DOHH2 (cell line): ENCODE measurements around the gene ZSCAN22.

Experiments used
- H3F3A ChIP-seq: fragments of 200-600 bp; sonication (generic), shearing (Covaris generic); 2 replicates; pipeline ENCODE4 v1.6.0; 2016; ENCODE audit warnings: antibody characterized with exemption, mild to moderate bottlenecking; ENCODE audit not compliant: control insufficient read depth, insufficient read depth
- H3K27ac ChIP-seq: fragments of 200-600 bp; sonication (generic); 2 replicates; pipeline ENCODE4 v1.5.1; 2014; ENCODE audit warnings: low read depth, mild to moderate bottlenecking, low read length, moderate library complexity
- H3K27me3 ChIP-seq: fragments of 200-600 bp; sonication (generic); 2 replicates; pipeline ENCODE4 v1.6.1; 2014; ENCODE audit warnings: mild to moderate bottlenecking, low read length, mixed read lengths; ENCODE audit not compliant: control insufficient read depth
- H3K36me3 ChIP-seq: fragments of 200-600 bp; sonication (generic); 2 replicates; pipeline ENCODE4 v1.6.1; 2014; ENCODE audit warnings: mild to moderate bottlenecking, low read length, moderate library complexity, mixed read lengths; ENCODE audit not compliant: control insufficient read depth
- H3K4me1 ChIP-seq: fragments of 200-600 bp; sonication (generic); 2 replicates; pipeline ENCODE4 v1.6.1; 2014; ENCODE audit warnings: mild to moderate bottlenecking, low read length, mixed read lengths; ENCODE audit not compliant: control insufficient read depth
- H3K4me2 ChIP-seq: fragments of 200-600 bp; sonication (generic); 2 replicates; pipeline ENCODE4 v1.6.0; 2014; ENCODE audit warnings: mild to moderate bottlenecking, low read length, moderate library complexity
- H3K4me3 ChIP-seq: fragments of 200-600 bp; sonication (generic); 2 replicates; pipeline ENCODE4 v1.5.1; 2014; ENCODE audit warnings: mild to moderate bottlenecking, low read length, mixed read lengths
- H3K79me2 ChIP-seq: fragments of 200-600 bp; sonication (generic); 2 replicates; pipeline ENCODE4 v1.6.1; 2014; ENCODE audit warnings: mild to moderate bottlenecking, low read length, mixed read lengths; ENCODE audit not compliant: control insufficient read depth
- H3K9me2 ChIP-seq: fragments of 200-600 bp; sonication (generic); replicated peaks from 2 replicates; pipeline ENCODE4 v1.6.1; 2014; ENCODE audit warnings: mild to moderate bottlenecking, low read length, mixed read lengths; ENCODE audit not compliant: control insufficient read depth
- H3K9me3 ChIP-seq: fragments of 200-600 bp; sonication (generic); 2 replicates; pipeline ENCODE4 v1.6.1; 2014; ENCODE audit warnings: antibody characterized with exemption, low read length, mixed read lengths; ENCODE audit not compliant: control insufficient read depth, insufficient read depth
- H4K20me1 ChIP-seq: fragments of 200-600 bp; sonication (generic); 2 replicates; pipeline ENCODE4 v1.6.0; 2014; ENCODE audit warnings: low read depth, mild to moderate bottlenecking, antibody characterized with exemption, low read length, moderate library complexity; ENCODE audit not compliant: control insufficient read depth, insufficient read depth
- EZH2phosphoT487 ChIP-seq: fragments of 200-600 bp; sonication (generic); IDR thresholded peaks from 2 replicates; pipeline ENCODE4 v1.6.1; 2017; ENCODE audit warnings: borderline replicate concordance, mild to moderate bottlenecking, antibody characterized with exemption, low read length, moderate library complexity, mixed read lengths
- TF ChIP-seq, protein P1 (sequence below): fragments of 200-600 bp; sonication (generic); IDR thresholded peaks from one replicate; pipeline ENCODE4 v1.5.1; 2014; ENCODE audit warnings: antibody characterized with exemption, mild to moderate bottlenecking, low read depth, low read length; ENCODE audit not compliant: poor library complexity, severe bottlenecking

ZSCAN22 gene

DNA sequence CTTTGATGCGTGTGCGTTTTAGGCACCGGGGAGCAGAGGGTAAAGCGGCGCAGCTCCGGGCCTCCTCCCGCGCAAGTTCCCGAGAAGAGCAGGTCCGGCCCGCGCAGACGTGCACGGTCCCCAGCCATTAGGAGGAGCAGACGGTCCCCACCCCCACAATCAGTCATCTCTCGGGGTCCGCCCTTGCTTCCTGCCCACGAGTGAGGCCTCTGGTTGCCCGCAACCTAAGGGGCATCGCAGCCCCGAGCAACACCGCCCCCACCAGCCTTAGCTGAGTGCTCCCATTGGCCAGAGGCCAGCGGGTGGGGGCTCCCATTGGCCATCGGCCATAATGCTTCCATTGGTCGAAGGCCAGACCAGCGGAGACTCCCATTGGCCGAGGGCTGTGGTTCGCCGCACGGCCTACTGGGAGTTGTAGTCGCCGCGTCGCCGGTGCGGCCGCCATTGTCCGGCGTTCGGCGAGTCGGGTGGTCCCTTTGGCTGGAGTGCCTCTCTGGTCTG is 48.2 kb upstream of the ZSCAN22 start, which contains the start of gene ZNF8:
Gene ZNF8 (plus strand): TSS at position 415 of the 501 bp plus-strand sequence. CDS start 127 bp downstream, outside the sequence.
- Histone ChIP-seq H3K4me3 (peak within 1 kb of the TSS; percentile 83), H4K20me1 (no peaks in the 10 kb centered on the region), H3K9me3 (peaks cover 11% of the 10 kb centered on the region), H3K27me3 (no peaks in the 10 kb centered on the region), H3K79me2 (peaks cover 32% of the 10 kb centered on the region), H3F3A (no peaks in the 10 kb centered on the region), H3K9me2 (no peaks in the 10 kb centered on the region), H3K4me1 (peaks cover 13% of the 10 kb centered on the region), H3K4me2 (peak within 1 kb of the TSS; percentile 87), H3K36me3 (peaks cover 22% of the 10 kb centered on the region), H3K27ac (peak within 1 kb of the TSS; percentile 50)
- TF ChIP-seq EZH2phosphoT487: no peak
- TF ChIP-seq, protein P1, sequence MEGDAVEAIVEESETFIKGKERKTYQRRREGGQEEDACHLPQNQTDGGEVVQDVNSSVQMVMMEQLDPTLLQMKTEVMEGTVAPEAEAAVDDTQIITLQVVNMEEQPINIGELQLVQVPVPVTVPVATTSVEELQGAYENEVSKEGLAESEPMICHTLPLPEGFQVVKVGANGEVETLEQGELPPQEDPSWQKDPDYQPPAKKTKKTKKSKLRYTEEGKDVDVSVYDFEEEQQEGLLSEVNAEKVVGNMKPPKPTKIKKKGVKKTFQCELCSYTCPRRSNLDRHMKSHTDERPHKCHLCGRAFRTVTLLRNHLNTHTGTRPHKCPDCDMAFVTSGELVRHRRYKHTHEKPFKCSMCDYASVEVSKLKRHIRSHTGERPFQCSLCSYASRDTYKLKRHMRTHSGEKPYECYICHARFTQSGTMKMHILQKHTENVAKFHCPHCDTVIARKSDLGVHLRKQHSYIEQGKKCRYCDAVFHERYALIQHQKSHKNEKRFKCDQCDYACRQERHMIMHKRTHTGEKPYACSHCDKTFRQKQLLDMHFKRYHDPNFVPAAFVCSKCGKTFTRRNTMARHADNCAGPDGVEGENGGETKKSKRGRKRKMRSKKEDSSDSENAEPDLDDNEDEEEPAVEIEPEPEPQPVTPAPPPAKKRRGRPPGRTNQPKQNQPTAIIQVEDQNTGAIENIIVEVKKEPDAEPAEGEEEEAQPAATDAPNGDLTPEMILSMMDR: no peak

DNA sequence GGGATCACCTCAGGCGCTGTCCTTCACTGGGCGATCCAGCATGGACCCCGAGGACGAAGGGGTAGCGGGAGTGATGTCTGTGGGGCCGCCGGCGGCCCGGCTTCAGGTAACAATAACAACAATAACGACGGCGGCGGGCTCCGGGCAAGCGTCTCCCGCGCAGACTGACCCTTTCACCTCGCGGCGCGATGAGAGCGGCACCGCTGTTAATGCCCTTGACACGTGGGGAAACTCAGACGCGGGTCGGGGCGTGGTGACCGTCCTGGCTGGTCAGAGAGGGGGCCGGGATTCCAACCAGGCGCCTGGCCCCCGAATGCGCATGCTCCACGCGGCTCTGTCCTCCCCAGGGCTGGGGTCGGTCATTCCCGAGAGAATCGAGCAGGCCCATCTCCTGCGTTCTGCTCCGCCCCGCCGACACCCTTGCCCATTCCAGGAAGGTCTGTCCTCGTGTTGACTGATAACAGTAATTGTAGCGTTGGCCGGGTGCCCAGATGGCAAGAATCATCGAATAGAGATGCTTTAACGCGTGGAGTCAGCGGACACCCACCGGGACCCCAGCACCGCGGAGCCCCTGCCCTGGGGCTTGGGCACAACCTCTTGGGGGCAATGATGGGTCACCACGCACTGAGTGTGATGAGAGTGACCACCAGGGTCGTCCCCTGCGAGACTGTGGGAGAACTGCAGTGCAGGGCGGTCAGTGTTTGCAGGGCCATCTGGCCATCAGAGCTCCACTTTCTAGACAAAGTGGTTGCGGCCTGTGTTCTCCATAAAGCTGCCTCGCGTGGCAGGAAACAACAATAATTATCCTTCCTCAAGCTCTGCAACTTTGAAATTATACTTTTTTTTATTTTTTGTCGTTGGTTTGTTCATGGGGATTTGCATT is 47.5 kb upstream of the ZSCAN22 start:
- Histone ChIP-seq H3K27ac (no peak overlapping the region), H3K27me3 (no peaks in the 10 kb centered on the region), H3K36me3 (peaks cover 20% of the 10 kb centered on the region), H4K20me1 (no peaks in the 10 kb centered on the region), H3K4me3 (peak overlapping the region; percentile 83), H3K4me1 (peaks cover 13% of the 10 kb centered on the region), H3K9me3 (peaks cover 10% of the 10 kb centered on the region), H3K4me2 (peak overlapping the region; percentile 87), H3K79me2 (peaks cover 32% of the 10 kb centered on the region), H3F3A (no peaks in the 10 kb centered on the region), H3K9me2 (no peaks in the 10 kb centered on the region)
- TF ChIP-seq, protein P1: no peak
- no peak for TF ChIP-seq EZH2phosphoT487

DNA sequence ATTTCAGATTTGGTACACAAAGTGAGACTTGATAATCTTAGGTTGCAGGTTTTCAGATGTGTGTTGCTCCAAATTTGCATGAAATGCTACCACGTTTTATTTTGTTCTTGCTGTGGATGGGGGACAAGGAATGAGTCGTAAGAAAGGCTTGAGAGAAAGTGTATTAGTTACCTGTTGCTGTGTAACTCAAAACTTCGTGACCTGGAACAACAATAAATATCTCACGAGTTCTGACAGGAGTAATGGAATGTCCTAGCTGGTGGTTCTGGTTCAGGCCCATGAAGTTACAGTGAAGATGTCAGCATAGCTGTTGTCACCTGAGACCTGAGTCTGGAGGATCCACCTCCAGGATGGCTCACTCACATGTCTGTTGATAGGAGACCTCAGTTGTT is 46.9 kb upstream of the ZSCAN22 start:
- Histone ChIP-seq H3K4me1 (peaks cover 13% of the 10 kb centered on the region), H4K20me1 (no peaks in the 10 kb centered on the region), H3K27me3 (no peaks in the 10 kb centered on the region), H3K27ac (no peak overlapping the region), H3F3A (no peaks in the 10 kb centered on the region), H3K9me3 (peaks cover 8% of the 10 kb centered on the region), H3K9me2 (no peaks in the 10 kb centered on the region), H3K4me2 (peak overlapping the region; percentile 87), H3K36me3 (peaks cover 16% of the 10 kb centered on the region), H3K79me2 (peaks cover 32% of the 10 kb centered on the region), H3K4me3 (peak overlapping the region; percentile 83)
- TF ChIP-seq EZH2phosphoT487: no peak
- TF ChIP-seq, protein P1: no peak
